Body of pancreas (tissue), 4 donors: ENCODE data around the gene SLC12A8.

ENCODE experiments used
- CTCF ChIP-seq, 7 experiments: fragments of 450-650 bp in 4 of 7; fragments of 200-600 bp in 3 of 7; sonication (generic) in 3 of 7; IDR thresholded peaks; one replicate each; pipeline ENCODE4 v1.5.1; 2016 to 2019; ENCODE audit warnings: antibody characterized with exemption in 7 of 7
- POLR2A ChIP-seq, 3 donors: fragments of 450-650 bp; IDR thresholded peaks; one replicate each; pipeline ENCODE4 v1.6.1; 2016; ENCODE audit warnings: antibody characterized with exemption in 3 of 3, mild to moderate bottlenecking in 2 of 3

GRCh38 chr3:125104639-125105038, 107.9 kb downstream of the SLC12A8 start:
- TF ChIP-seq CTCF (IDR thresholded peaks at IDR 0.05): no peak
- TF ChIP-seq POLR2A (IDR thresholded peaks at IDR 0.05): no peak
